NCI-H524 treated with DMSO at 0.1 percent for 48 hours (cell line): ENCODE measurements around the gene SVOP.

Experiments
- DNase-seq: peaks from one replicate; lab custom pipeline; 2025; lab: John Stamatoyannopoulos, UW

The SVOP gene

GRCh38 chr12:108935159-108935763 is 85.6 kb downstream of the SVOP start:
- DNase-seq = no peak

- no peak for DNase-seq
These were observed 86.9 kb downstream of the SVOP start for GRCh38 chr12:108933949-108934348.

- DNase-seq = no peak
These were observed 90.1 kb downstream of the SVOP start for GRCh38 chr12:108930756-108931155.

- DNase-seq = no peak
These were observed 90.7 kb downstream of the SVOP start for GRCh38 chr12:108930155-108930554.

GRCh38 chr12:108928695-108929094 is 92.2 kb downstream of the SVOP start:
- DNase-seq = no peak

- DNase-seq = no peak
These were observed 98.0 kb downstream of the SVOP start for GRCh38 chr12:108922918-108923317.

- DNase-seq = no peak
These were observed 98.9 kb downstream of the SVOP start for GRCh38 chr12:108921946-108922345.

GRCh38 chr12:108918960-108919642 is 101.8 kb downstream of the SVOP start:
- no peak for DNase-seq

GRCh38 chr12:108918206-108918605 is 102.7 kb downstream of the SVOP start:
- DNase-seq = no peak

- no peak for DNase-seq
These were observed 104.5 kb downstream of the SVOP start for GRCh38 chr12:108916336-108916735.

GRCh38 chr12:108915632-108916133 is 105.2 kb downstream of the SVOP start:
- DNase-seq = no peak

- DNase-seq = no peak
These were observed 106.7 kb downstream of the SVOP start for GRCh38 chr12:108914121-108914531.

- DNase-seq = no peak
These were observed 108.5 kb downstream of the SVOP start for GRCh38 chr12:108912361-108912760.

- DNase-seq = no peak
These were observed 109.0 kb downstream of the SVOP start for GRCh38 chr12:108911915-108912314.

GRCh38 chr12:108910336-108910735 is 110.5 kb downstream of the SVOP start:
- no peak for DNase-seq

GRCh38 chr12:108907839-108908351 is 113.0 kb downstream of the SVOP start:
- no peak for DNase-seq

GRCh38 chr12:108906971-108907370 is 113.9 kb downstream of the SVOP start:
- DNase-seq = no peak

GRCh38 chr12:108905725-108906124 is 115.1 kb downstream of the SVOP start:
- DNase-seq = no peak

- DNase-seq = no peak
These were observed 121.7 kb downstream of the SVOP start for GRCh38 chr12:108899145-108899544.

- DNase-seq = no peak
These were observed 124.1 kb downstream of the SVOP start for GRCh38 chr12:108896817-108897216.

GRCh38 chr12:108896336-108896735 is 124.5 kb downstream of the SVOP start:
- DNase-seq = no peak

- no peak for DNase-seq
These were observed 125.6 kb downstream of the SVOP start for GRCh38 chr12:108895220-108895802.

- DNase-seq = no peak
These were observed 130.7 kb downstream of the SVOP start for GRCh38 chr12:108890208-108890607.
